ENCODE data around the gene MPDZ.

- TF ChIP-seq POLR2AphosphoS5 (IDR thresholded peaks at IDR 0.05; ENCODE audit: low read depth, low read length), result no peak
- no peak for TF ChIP-seq POLR2A (IDR thresholded peaks at IDR 0.05; ENCODE audit: low read depth, low read length)
- TF ChIP-seq TAF1 (IDR thresholded peaks at IDR 0.05; ENCODE audit: low read depth, low read length), result no peak
- no peak for TF ChIP-seq POU2F2 (IDR thresholded peaks at IDR 0.05; ENCODE audit: low read depth, low read length)
- no peak for TF ChIP-seq PAX5 (IDR thresholded peaks at IDR 0.05; ENCODE audit: insufficient read depth, low read length, severe bottlenecking)
- TF ChIP-seq SPI1 (IDR thresholded peaks at IDR 0.05; ENCODE audit: low read depth, low read length), result no peak
These were observed at the start of gene MPDZ for GRCh38 chr9:13279284-13280141.
